H1 (cell line): ENCODE results near the gene GAMT. TPM values are rescaled to one million over a fixed set of nuclear protein-coding genes. Genes with fewer than 3 reads are reported as not detected.

Experiments
- CBX8 ChIP-seq: fragments of 300-800, 300-1000 bp; sonication (generic); IDR thresholded peaks from 2 replicates; pipeline ENCODE4 v1.7.1; 2016; ENCODE audit warnings: low read depth, low read length, borderline replicate concordance
- CEBPB ChIP-seq: IDR thresholded peaks from 2 replicates; pipeline ENCODE4 v1.6.1; 2012; ENCODE audit warnings: low read depth, low read length
- CHD2 ChIP-seq: IDR thresholded peaks from 2 replicates; pipeline ENCODE4 v1.6.1; 2012; ENCODE audit warnings: low read length, improper control_type of control experiment
- CHD7 ChIP-seq: fragments of 300-600 bp; sonication (generic); IDR thresholded peaks from 2 replicates; pipeline ENCODE4 v1.7.1; 2012; ENCODE audit warnings: low read length, moderate library complexity, mild to moderate bottlenecking, inconsistent platforms; ENCODE audit not compliant: insufficient replicate concordance
- HDAC6 ChIP-seq: IDR thresholded peaks from one replicate; pipeline ENCODE4 v1.7.1; 2012; ENCODE audit warnings: low read depth, mild to moderate bottlenecking, inconsistent platforms, low read length, moderate library complexity
- SAP30 ChIP-seq: fragments of 300-600 bp; sonication (generic); IDR thresholded peaks from 2 replicates; pipeline ENCODE4 v1.7.1; 2012; ENCODE audit warnings: low read length, moderate library complexity, mild to moderate bottlenecking, inconsistent platforms; ENCODE audit not compliant: insufficient read depth, insufficient replicate concordance
- TCF12 ChIP-seq: IDR thresholded peaks from 2 replicates; pipeline ENCODE4 v1.6.1; 2011; ENCODE audit warnings: low read depth, mild to moderate bottlenecking, low read length
- USF2 ChIP-seq: IDR thresholded peaks from 2 replicates; pipeline ENCODE4 v1.6.1; 2011; ENCODE audit warnings: low read length, improper control_type of control experiment
- polyA plus RNA-seq, 7 experiments: library from polyadenylated mRNA; depleted of rRNA in 3 of 7; stranded (reverse) in 5 of 7; unstranded in 2 of 7; fragments of >200 nt in 5 of 7; fragments of 200-250 nt in 2 of 7; gene quantifications; 1 replicate in 5 of 7; 2 replicates in 1 of 7; 4 replicates in 1 of 7; pipeline versions ENCODE4 v1.2.1 to v1.2.3, GENCODE V29; 2011 to 2013; ENCODE audit warnings: missing spikeins in 2 of 7, mixed read lengths in 2 of 7
- total RNA-seq: library from RNA; stranded (reverse); fragmentation: NEBNext Ultra II Directional; extraction: Animal tissue kit (Norgen Biotek cat#: 25700); gene quantifications from 2 replicates; pipeline ENCODE4 v1.2.1, GENCODE V29; 2021

GAMT gene
- total and polyA plus RNA-seq, 2 of the 8 experiments (the other 6 are each of a cell fraction or from before 2014, with no cell fraction given), result 17.2 to 35.6 TPM

- TF ChIP-seq CHD7 (no peak), CBX8 (no peak), SAP30 (no peak), TCF12 (no peak), HDAC6 (no peak), CHD2 (no peak), CEBPB (no peak), USF2 (no peak)
Measured at GRCh38 chr19:1396768-1397679, 4.3 kb downstream of the GAMT start (continued).
